Measurements from ENCODE around the gene CTTN. TPM values are rescaled to one million over a fixed set of nuclear protein-coding genes. Genes with fewer than 3 reads are reported as not detected.

The CTTN gene
- total and polyA plus RNA-seq, 9 of the 15 experiments (the other 6 are each of a cell fraction or from before 2014, with no cell fraction given): 9.9 to 158 (median 99.7) TPM

DNA sequence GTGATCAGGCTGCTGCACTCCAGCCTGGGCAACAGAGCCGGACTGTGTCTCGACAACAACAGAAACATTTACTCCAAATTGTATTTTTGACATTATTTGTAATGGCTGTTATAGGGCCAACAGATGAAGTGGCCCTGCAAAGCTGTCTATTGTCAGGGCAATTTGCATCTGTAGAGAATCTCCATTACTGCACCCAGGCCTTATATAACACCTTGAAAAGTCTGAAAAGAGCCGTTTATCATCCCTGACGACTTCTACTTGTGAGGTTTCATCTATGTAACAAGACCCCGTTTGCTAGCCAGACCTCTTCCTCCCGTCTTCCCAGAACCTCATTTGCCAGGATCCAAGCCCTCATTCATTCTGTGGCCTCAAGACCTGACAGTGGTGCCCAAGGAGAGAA, 9.1 kb upstream of the CTTN start (continued):
- TF ChIP-seq HMBOX1 (IDR thresholded peaks at IDR 0.05) (no peak), FOXA3 (CRISPR knock-in tag; conservative IDR thresholded peaks at IDR 0.05 in 1 of 2, IDR thresholded peaks at IDR 0.05 in 1 of 2) (no peak), HMG20A (CRISPR knock-in tag; conservative IDR thresholded peaks at IDR 0.05) (no peak), DNMT1 (IDR thresholded peaks at IDR 0.05) (no peak), SP1 (CRISPR knock-in tag; IDR thresholded peaks at IDR 0.05) (no peak)
- TF ChIP-seq, protein P1, sequence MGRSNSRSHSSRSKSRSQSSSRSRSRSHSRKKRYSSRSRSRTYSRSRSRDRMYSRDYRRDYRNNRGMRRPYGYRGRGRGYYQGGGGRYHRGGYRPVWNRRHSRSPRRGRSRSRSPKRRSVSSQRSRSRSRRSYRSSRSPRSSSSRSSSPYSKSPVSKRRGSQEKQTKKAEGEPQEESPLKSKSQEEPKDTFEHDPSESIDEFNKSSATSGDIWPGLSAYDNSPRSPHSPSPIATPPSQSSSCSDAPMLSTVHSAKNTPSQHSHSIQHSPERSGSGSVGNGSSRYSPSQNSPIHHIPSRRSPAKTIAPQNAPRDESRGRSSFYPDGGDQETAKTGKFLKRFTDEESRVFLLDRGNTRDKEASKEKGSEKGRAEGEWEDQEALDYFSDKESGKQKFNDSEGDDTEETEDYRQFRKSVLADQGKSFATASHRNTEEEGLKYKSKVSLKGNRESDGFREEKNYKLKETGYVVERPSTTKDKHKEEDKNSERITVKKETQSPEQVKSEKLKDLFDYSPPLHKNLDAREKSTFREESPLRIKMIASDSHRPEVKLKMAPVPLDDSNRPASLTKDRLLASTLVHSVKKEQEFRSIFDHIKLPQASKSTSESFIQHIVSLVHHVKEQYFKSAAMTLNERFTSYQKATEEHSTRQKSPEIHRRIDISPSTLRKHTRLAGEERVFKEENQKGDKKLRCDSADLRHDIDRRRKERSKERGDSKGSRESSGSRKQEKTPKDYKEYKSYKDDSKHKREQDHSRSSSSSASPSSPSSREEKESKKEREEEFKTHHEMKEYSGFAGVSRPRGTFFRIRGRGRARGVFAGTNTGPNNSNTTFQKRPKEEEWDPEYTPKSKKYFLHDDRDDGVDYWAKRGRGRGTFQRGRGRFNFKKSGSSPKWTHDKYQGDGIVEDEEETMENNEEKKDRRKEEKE (IDR thresholded peaks at IDR 0.05; ENCODE audit: borderline replicate concordance in 1 of 2, control insufficient read depth in 1 of 2, low read depth in 2 of 2, low read length in 1 of 2): no peak
- TF ChIP-seq, protein P2, sequence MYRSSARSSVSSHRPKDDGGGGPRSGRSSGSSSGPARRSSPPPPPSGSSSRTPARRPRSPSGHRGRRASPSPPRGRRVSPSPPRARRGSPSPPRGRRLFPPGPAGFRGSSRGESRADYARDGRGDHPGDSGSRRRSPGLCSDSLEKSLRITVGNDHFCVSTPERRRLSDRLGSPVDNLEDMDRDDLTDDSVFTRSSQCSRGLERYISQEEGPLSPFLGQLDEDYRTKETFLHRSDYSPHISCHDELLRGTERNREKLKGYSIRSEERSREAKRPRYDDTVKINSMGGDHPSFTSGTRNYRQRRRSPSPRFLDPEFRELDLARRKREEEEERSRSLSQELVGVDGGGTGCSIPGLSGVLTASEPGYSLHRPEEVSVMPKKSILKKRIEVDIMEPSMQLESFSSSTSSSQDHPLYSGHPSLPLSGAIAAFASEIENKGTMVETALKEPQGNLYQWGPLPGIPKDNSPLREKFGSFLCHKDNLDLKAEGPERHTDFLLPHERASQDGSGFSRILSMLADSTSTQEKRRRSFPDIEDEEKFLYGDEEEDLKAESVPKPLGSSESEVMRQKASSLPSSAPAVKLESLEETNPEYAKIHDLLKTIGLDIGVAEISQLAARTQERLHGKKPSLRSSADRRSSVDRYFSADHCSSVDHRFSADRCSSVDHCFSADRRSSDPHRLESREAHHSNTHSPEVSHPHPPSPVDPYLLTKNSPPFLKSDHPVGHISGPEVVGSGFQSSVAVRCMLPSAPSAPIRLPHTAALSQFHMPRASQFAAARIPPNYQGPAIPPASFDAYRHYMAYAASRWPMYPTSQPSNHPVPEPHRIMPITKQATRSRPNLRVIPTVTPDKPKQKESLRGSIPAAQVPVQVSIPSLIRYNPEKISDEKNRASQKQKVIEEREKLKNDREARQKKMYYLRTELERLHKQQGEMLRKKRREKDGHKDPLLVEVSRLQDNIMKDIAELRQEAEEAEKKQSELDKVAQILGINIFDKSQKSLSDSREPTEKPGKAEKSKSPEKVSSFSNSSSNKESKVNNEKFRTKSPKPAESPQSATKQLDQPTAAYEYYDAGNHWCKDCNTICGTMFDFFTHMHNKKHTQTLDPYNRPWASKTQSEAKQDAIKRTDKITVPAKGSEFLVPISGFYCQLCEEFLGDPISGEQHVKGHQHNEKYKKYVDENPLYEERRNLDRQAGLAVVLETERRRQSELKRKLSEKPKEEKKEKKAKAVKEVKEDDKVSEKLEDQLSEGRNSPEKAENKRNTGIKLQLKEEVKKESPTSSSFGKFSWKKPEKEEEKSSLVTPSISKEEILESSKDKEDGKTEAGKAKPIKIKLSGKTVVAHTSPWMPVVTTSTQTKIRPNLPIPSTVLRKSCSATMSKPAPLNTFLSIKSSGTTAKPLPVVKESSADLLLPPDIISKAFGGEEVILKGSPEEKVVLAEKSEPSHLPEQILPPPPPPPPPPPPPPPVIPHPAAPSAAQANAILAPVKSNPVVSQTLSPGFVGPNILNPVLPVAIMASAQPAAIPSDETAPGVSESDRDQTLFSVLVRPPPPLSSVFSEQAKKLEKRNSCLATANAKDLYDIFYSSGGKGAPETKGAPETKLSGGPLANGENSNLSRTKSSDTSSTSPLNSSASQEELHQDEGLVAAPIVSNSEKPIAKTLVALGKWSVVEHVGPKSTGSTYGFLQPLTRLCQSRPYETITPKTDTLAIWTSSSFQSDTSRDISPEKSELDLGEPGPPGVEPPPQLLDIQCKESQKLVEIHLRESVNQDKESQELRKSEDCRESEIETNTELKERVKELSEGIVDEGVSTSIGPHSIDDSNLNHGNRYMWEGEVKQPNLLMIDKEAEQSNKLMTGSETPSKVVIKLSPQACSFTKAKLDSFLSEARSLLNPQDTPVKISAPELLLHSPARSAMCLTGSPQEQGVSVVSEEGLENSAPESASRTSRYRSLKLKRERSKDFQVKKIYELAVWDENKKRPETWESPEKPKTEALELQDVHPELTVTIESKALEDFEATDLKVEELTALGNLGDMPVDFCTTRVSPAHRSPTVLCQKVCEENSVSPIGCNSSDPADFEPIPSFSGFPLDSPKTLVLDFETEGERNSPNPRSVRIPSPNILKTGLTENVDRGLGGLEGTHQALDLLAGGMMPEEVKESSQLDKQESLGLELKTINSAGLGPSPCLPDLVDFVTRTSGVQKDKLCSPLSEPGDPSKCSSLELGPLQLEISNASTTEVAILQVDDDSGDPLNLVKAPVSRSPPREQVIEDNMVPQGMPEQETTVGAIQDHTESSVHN (IDR thresholded peaks at IDR 0.05; ENCODE audit: borderline replicate concordance in 1 of 2, low read depth in 1 of 2): no peak

All from K562 (cell line).